GM19099 (cell line): Measurements from ENCODE around the gene PSMB5.

ENCODE experiments used
- POLR2A ChIP-seq: IDR thresholded peaks from 3 replicates; pipeline ENCODE4 v1.6.1; 2011; ENCODE audit warnings: low read depth; ENCODE audit not compliant: insufficient read length; ENCODE audit errors: extremely low read depth

PSMB5 gene

DNA sequence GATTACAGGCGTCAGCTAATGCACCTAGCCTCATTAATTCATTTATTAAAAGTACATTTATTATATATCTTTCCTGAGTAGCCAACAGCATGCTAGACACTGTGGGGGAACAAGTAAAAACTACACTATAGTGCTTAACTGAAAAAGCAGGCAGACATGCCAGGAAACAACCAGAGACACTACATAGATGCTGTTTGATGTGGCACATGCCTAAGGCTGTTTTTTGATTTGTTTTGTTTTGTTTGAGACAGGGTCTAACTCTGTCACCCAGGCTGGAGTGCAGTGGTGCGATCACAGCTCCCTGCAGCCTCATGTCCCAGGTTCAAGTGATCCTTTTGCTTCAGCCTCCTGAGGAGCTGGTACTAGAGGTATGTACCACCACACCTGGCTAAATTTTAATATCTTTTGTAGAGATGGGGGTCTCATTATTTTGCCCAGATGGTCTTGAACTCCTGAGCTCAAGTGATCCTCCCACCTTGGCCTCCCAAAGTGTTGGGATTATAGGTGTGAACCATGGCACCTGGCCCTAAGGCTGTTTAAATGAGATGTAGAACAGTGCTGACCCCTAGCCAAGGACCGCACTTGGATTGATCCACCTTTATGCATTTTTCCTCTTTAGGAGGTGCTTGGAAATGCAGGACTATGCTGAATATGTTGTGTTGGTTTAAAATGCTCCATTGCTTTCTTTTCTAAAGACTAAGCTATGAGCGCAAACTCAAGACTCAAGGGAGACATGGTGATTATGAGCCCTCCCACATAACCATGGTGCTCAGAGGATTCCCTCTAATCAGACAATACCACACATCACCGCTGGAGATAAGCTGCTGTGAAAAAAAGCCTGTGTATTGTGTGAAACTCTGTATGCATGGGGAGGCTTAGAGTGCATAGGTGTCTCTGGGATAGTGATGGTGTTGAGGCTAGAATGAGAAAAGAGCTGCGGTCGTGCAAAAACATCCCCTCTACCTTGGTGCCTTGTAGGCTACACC is 14.3 kb downstream of the PSMB5 start:
- no peak for TF ChIP-seq POLR2A

DNA sequence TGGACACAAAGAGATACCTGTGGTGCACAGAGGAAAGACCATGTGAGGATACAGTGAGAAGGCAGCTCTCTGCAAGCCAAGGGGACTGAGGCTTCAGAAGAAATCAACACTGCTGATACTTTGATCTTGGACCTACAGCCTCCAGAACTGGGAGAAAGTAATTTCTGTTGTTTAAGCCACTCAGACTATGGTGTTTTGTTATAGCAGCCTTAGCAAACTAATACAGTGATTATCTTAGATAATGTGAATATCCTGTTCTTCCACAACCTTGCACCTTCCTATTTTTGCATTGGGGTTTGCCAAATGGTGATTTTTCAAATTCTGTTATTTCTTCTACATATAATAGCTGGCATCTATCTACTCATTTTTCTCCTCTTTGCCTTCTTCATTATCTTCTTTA is 16.6 kb downstream of the PSMB5 start:
- no peak for TF ChIP-seq POLR2A

DNA sequence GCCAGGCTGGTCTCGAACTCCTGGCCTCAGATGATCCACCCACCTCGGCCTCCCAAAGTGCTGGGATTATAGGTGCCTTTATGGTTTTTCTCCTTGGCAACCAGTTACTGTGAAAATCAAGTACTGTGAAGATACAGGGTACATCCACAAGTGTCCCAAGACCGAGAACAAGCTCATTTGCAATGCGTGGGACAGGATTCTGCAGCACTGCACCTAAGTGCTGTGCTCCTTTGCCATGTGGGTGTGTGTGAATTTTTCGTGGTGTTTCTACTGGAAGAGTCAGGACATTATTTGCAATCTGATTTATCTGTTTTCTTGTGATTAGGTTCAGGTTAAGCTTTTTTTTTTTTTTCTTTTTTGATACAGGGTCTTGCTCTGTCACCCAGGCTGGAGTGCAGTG is 17.6 kb downstream of the PSMB5 start:
- TF ChIP-seq POLR2A: no peak

DNA sequence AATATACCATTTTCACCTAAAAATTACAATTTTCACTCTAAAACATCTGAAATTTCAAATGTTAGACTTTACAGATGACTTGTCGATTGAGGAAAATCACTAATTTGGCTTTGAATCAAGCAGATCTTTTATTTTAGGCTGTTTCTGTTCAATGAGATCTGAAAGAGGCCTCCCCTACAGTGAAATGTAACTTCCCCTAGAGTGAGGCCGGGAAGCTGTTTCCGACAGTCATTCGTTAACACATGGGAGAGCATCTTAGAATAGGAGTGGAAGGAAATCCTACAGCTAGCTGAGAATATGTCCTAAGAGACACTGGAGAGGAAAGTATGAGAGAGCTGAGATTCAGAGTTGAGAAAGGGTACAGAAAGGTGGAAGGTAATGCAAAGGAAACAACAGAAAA is 19.1 kb downstream of the PSMB5 start:
- no peak for TF ChIP-seq POLR2A

DNA sequence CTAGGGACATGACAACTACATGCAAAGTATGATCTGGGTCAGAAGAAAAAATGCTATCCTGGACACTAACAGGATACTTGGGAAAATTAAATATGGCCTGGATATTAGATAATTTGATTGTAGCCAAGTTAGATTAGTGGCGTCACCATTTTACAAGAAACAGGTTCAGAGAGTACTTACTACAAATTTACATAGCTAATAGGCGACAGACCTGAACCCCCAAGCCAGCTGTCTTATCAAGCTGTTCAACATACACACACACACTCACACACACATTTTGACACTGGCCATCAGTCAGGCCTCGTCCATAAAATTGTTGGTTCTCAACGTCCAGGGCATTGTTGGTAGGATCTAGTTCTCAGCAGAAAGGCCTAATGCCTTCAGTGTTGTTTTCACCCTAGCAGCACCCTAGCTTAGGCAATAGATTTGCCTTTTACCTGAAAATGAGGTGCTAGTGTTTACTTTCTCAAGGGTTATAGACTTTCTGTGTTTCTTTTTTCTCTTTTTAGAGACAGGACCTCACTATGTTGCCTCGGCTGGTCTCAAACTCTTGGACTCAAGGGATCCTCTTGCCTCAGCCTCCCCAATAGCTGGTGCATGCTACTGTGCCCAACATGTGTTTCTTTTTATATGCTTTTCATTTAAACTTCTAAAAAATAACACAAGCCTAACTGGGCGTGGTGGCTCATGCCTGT is 21.5 kb downstream of the PSMB5 start:
- no peak for TF ChIP-seq POLR2A

DNA sequence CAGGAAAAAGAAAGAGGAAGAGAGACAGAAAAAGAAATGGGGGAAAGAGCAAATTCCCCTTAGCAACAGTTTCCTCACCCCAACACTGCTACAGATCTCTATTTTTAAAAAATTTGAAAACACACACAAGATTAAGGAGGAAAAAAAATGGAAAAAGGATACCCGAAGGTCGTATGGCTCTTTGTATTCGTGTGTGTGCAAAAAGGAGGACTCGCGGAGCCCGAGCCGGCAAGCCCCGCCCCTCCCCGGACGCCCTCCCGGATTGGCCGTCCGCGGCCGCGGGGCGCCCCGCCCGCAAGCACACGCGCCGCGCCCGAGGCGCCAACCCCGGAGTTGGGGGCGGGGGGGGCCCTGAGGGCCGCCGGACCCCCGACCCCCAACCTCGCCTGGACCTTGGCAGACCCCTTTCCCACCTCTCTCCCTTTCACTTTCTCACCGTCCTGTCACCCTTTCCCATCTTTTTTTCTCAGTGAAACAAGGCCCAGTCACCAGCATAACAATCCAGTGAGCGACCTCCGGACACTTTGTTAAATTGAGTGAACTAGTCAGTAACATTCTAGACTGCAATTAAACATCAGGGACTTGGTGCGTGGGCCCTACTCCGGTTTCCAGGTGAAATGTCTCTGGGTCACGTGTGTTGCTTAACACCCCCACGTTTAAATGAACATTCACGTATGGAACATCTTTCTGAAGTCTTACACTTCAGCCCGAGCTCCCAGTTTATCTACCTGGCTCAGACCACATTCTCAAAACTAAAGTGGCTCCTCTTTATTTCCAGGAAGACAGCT is 24.6 kb downstream of the PSMB5 start, which contains the start of gene C14orf93:
C14orf93 (minus strand) TSS at position 205 of the 788 bp plus-strand sequence. CDS start 11,120 bp downstream, outside the sequence.
- peak; percentile 66 for TF ChIP-seq POLR2A

DNA sequence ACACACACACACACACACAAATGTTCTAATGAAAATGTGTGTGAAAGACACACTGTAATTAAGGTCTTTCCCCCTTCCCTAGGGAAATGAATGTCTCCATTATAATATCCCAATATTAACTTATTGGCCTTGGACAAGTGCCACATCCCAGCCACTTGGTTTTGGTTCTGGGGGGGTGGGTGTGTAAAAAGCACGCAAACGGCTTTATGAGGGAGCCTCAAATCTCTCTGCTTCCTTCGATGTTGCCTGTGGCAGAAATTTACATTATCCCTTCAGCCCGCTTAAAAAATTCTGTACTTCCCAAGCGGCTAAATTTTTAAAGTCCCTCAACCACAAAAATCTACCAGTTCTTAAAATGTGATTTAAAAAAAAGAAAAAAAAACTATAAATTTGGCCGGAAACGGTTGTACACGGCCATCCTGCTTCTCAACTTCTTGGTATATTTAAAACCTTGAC is 25.2 kb downstream of the PSMB5 start:
- no peak for TF ChIP-seq POLR2A

DNA sequence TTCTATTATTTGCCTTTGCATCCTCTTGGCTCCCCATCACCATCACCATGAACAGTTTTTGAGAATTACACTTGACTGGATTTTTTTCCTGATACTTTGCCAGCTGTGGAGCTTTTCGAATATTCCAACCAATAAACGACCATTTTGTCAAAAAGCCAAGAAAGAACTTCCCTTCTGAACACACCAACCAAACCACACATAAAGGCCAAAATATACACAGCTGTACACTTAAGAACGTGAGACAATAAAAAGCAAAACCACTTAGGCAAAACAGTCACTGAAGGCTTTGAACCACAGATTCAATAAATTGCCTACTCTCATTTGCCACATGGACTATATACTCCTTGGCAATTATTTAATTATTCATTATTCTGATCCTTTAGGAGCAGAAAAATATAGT is 25.9 kb downstream of the PSMB5 start:
- no peak for TF ChIP-seq POLR2A

DNA sequence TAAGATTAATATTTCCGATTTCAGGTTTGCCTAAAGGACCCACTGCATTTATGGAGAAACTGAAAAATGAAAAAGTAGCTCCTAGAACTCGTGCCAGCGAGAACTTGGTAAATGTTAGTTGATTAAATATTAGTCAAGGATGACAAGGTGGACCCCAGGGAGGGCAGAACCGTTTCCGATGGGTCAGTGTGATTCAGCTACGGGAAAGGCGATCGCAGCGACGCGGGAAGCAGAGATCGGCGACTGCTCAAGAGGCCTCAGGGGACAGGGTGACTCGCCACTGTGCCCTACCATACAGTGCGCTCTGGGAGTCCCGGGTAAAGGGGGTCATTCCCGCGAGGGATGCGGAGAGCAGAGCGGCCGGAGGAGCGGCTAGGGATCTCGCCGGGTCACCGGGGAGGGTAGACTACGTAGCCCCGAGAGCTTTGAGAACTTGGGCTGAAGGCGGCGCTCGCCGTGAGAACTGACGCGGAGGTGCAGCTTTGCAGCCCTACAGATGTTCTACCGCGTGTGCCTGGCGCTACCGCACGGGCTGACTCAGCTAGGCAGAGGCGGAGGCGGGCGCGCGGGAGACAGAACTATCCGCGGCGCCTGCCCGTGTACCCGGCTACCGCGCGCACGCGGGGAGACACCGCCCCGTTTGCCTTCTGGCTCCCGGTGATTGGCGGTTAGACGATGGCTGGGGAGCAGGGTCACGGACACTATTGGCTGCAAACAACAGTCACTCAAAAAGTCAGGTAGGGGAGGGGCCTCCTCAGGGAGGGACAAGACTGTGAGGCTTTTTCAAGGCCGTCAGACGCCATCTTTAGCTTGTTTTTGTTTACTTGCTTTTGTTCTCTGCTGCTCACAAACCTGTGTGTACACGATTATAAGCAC is 27.9 kb downstream of the PSMB5 start:
- TF ChIP-seq POLR2A: peak; percentile 96

DNA sequence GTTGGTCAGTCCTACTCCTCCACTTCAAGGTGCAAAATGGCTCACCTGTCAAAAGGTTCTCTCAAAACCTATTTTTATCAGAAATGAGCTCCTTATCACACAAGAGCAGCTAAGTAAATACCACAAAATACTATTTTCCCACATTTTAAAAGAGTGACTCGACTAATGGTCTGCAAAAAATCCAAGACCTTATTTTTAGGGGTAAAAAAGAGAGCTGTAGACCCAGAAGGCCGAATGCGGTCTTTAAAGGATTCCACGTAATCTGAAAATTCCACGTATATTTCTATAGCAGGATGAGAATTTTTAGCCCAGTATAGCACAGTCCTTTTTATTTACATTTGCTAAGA is 28.5 kb downstream of the PSMB5 start:
- TF ChIP-seq POLR2A: no peak

DNA sequence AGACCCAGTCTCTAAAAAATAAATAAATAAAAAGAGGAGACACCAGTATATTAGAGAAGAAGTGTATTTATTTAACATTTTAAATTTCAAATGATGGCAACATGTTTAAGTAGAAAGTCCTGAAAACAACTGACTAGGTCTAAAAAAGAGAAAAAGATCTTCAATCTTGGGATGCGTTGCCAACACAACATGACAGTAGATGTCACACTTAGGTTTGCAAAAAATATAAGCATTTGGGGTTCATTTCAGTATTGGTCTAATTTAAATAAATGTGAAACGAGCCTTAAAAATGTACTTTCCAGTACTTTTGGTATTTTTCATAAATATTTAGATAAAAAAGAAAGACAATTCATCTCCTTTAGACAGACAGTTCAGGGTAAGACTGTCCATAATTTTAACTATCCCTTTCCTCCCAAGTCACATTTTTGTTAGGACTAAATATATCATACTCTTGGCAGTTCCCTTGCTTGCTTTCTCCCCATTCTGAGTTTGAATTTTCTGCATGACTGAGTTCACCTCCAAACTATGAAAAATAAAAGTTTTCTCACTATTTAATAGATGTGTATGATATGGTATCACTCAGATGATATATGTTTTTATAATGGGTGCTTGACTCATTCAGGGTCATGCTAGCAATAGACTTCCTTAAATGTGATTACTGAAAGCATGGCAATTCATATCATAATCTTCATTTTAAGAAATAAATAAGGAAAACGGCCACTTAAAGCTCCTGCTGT is 29.1 kb downstream of the PSMB5 start:
- no peak for TF ChIP-seq POLR2A

DNA sequence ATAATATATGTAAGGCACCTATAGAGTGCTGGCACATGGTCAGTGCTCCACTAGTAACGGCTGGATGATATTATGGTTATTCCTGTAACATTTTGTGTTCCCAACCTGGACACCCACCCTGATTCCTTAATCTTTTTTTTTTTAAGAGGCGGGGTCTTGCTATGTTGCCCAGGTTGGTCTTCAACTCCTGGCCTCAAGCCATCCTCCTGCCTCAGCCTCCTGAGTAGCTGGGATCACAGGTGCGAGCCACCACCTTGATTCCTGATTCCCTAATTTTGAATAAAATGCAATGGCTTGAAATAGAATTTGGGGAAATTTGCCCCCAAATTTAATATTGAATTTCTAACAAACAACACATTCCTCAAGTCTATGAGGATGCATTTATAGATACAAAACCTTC is 32.1 kb downstream of the PSMB5 start:
- no peak for TF ChIP-seq POLR2A

DNA sequence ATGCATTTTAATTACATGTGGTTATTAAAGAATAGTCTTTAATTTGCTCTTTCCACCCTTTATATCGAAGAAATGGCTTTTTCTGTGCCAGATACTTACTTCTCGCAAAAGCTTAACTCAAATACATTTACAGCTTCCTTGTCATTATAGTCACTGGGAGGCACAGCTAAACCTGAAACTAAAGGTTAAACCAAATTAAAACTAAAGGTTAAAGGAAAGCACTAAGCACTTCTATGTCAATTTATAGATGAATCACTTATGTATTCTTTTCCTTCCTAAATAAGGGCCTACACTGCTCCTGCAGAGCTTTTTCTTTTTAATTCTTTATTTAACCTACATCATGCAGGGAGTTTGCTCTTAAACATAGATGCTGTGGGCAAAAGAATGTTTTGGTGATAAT is 33.8 kb downstream of the PSMB5 start:
- TF ChIP-seq POLR2A: no peak
